Measurements from ENCODE around the gene CRKL.

Gene CRKL

GRCh38 chr22:20998411-20999336 lies 81.5 kb downstream of the CRKL start:
- no peak for DNase-seq

GRCh38 chr22:20999350-21000206 lies 82.4 kb downstream of the CRKL start:
- DNase-seq: no peak

- no peak for DNase-seq
Measured at GRCh38 chr22:21000207-21000986, 83.2 kb downstream of the CRKL start.

GRCh38 chr22:21000987-21001600 lies 83.9 kb downstream of the CRKL start:
- no peak for DNase-seq

GRCh38 chr22:21001601-21002325 lies 84.6 kb downstream of the CRKL start, which contains the start of gene THAP7:
THAP7 (minus strand) TSS chr22:21002118; CDS start chr22:21001911, 207 bp downstream.
- peak; percentile 58 for DNase-seq

All from NCI-H187 treated with DMSO at 0.1 percent for 48 hours (cell line).